H1 (cell line): ENCODE results near the gene RAI2. TPM values are rescaled to one million over a fixed set of nuclear protein-coding genes. Genes with fewer than 3 reads are reported as not detected.

Source experiments
- CTCF ChIA-PET: fragments of 300-600 bp; sonication (Branson Sonifier 250); formaldehyde crosslinking; loops from one replicate; lab custom pipeline; 2021; ENCODE audit not compliant: partially characterized antibody; lab: Charles Lee
- POLR2A ChIA-PET: fragments of 300-600 bp; sonication (Branson Sonifier 250); formaldehyde crosslinking; loops from one replicate; lab custom pipeline; 2021; ENCODE audit warnings: inconsistent platforms; ENCODE audit not compliant: partially characterized antibody; lab: Charles Lee
- DNase-seq, 2 experiments: peaks; one replicate each; pipeline versions ENCODE4 v3.0.0 to v3.0.0-alpha.2; 2010 to 2022; ENCODE audit warnings: low spot score in 2 of 2, low read depth in 1 of 2, mixed read lengths in 1 of 2
- FAIRE-seq: peaks from 2 replicates; lab custom pipeline; 2011; peaks lifted over from hg19 to GRCh38; lab: Jason Lieb, UNC
- H2AFZ ChIP-seq: 2 replicates; pipeline ENCODE4 v1.8.1; 2012; ENCODE audit warnings: low read length, inconsistent platforms
- H2AK5ac ChIP-seq: 2 replicates; pipeline ENCODE4 v1.6.1; 2013; ENCODE audit warnings: low read depth, low read length
- H2BK120ac ChIP-seq: replicated peaks from 2 replicates; pipeline ENCODE3; 2013; ENCODE audit warnings: low read depth, low read length, inconsistent platforms
- H2BK12ac ChIP-seq: 2 replicates; pipeline ENCODE4 v1.6.1; 2013; ENCODE audit warnings: low read depth, low read length
- H2BK15ac ChIP-seq: 2 replicates; pipeline ENCODE4 v1.6.1; 2013; ENCODE audit warnings: low read length
- H2BK20ac ChIP-seq: 2 replicates; pipeline ENCODE4 v1.6.1; 2013; ENCODE audit warnings: low read length
- H2BK5ac ChIP-seq: 2 replicates; pipeline ENCODE4 v1.6.1; 2013; ENCODE audit warnings: low read depth, low read length
- H3K14ac ChIP-seq: 2 replicates; pipeline ENCODE4 v1.6.1; 2013; ENCODE audit warnings: inconsistent platforms; ENCODE audit not compliant: insufficient read length
- H3K18ac ChIP-seq: 2 replicates; pipeline ENCODE4 v1.6.1; 2013; ENCODE audit warnings: low read length; ENCODE audit errors: extremely low read depth
- H3K23ac ChIP-seq: 2 replicates; pipeline ENCODE4 v1.6.1; 2013; ENCODE audit warnings: inconsistent platforms; ENCODE audit not compliant: insufficient read length
- H3K23me2 ChIP-seq: 2 replicates; pipeline ENCODE4 v1.6.1; 2013; ENCODE audit warnings: low read depth, low read length
- H3K27ac ChIP-seq: 2 replicates; pipeline ENCODE4 v1.6.1; 2011; ENCODE audit warnings: low read depth, low read length, inconsistent platforms
- H3K27me3 ChIP-seq, 4 experiments: replicated peaks in 1 of 4; 1 replicate in 1 of 4; 2 replicates in 3 of 4; pipeline versions ENCODE4 v1.6.1 to v1.8.1; 2011 to 2013; ENCODE audit warnings: low read length in 3 of 4, mild to moderate bottlenecking in 3 of 4, inconsistent platforms in 2 of 4, mixed read lengths in 2 of 4, moderate library complexity in 1 of 4; ENCODE audit not compliant: control insufficient read depth in 3 of 4, insufficient read depth in 3 of 4; ENCODE audit errors: extremely low read depth in 1 of 4
- H3K36me3 ChIP-seq, 4 experiments: 2 replicates each; pipeline versions ENCODE4 v1.6.1 to v1.8.1; 2011 to 2013; ENCODE audit warnings: mild to moderate bottlenecking in 4 of 4, low read length in 3 of 4, moderate library complexity in 2 of 4, control low read depth in 1 of 4, inconsistent platforms in 1 of 4; ENCODE audit not compliant: insufficient read depth in 4 of 4, control insufficient read depth in 2 of 4
- H3K4ac ChIP-seq: replicated peaks from 2 replicates; pipeline ENCODE3; 2013; ENCODE audit warnings: low read length, low read depth, mixed read lengths, inconsistent platforms; ENCODE audit not compliant: insufficient read length
- H3K4me1 ChIP-seq, 4 experiments: replicated peaks in 1 of 4; 1 replicate in 1 of 4; 2 replicates in 3 of 4; pipeline versions ENCODE4 v1.6.1 to v1.8.1; 2011 to 2013; ENCODE audit warnings: low read length in 3 of 4, inconsistent platforms in 2 of 4, mixed read lengths in 1 of 4; ENCODE audit not compliant: insufficient read depth in 4 of 4, control insufficient read depth in 3 of 4
- H3K4me2 ChIP-seq, 2 experiments: 2 replicates each; pipeline versions ENCODE4 v1.6.1 to v1.8.1; 2011 to 2013; ENCODE audit warnings: low read depth in 2 of 2, low read length in 2 of 2, control low read depth in 1 of 2, inconsistent platforms in 1 of 2, mild to moderate bottlenecking in 1 of 2; ENCODE audit not compliant: insufficient read depth in 1 of 2
- H3K4me3 ChIP-seq, 4 experiments: fragments of 200-600, 300-600 bp in 1 of 4; sonication (generic), shearing (Covaris generic), sonication (Bioruptor Twin) in 1 of 4; 2 replicates each; pipeline versions ENCODE4 v1.5.1 to v1.8.1; 2011 to 2016; ENCODE audit warnings: low read length in 4 of 4, low read depth in 3 of 4, control low read depth in 2 of 4, inconsistent platforms in 2 of 4, mild to moderate bottlenecking in 2 of 4, mixed read lengths in 1 of 4, moderate library complexity in 1 of 4; ENCODE audit not compliant: insufficient read depth in 2 of 4; ENCODE audit errors: extremely low read depth in 1 of 4
- H3K56ac ChIP-seq: replicated peaks from 2 replicates; pipeline ENCODE3; 2013; ENCODE audit warnings: low read depth, mild to moderate bottlenecking, mixed read lengths, low read length, inconsistent platforms; ENCODE audit not compliant: insufficient read length
- H3K79me1 ChIP-seq: 2 replicates; pipeline ENCODE4 v1.6.1; 2013; ENCODE audit warnings: low read depth, low read length, control low read depth
- H3K79me2 ChIP-seq, 2 experiments: 2 replicates each; pipeline versions ENCODE4 v1.6.1 to v1.8.1; 2012 to 2013; ENCODE audit warnings: low read length in 2 of 2, mild to moderate bottlenecking in 2 of 2, inconsistent platforms in 1 of 2; ENCODE audit not compliant: insufficient read depth in 2 of 2, control insufficient read depth in 1 of 2
- H3K9ac ChIP-seq, 4 experiments: replicated peaks in 1 of 4; 1 replicate in 1 of 4; 2 replicates in 3 of 4; pipeline versions ENCODE4 v1.6.1 to v1.8.1; 2011 to 2013; ENCODE audit warnings: low read depth in 3 of 4, low read length in 3 of 4, control low read depth in 2 of 4, mild to moderate bottlenecking in 2 of 4, moderate library complexity in 2 of 4, inconsistent platforms in 1 of 4; ENCODE audit errors: extremely low read depth in 1 of 4
- H3K9me3 ChIP-seq, 2 experiments: 2 replicates each; pipeline versions ENCODE4 v1.6.1 to v1.8.1; 2012 to 2013; ENCODE audit warnings: mild to moderate bottlenecking in 2 of 2, moderate library complexity in 2 of 2, control low read depth in 1 of 2, inconsistent platforms in 1 of 2, low read depth in 1 of 2, low read length in 1 of 2, mixed read lengths in 1 of 2; ENCODE audit not compliant: insufficient read depth in 2 of 2
- H4K20me1 ChIP-seq, 2 experiments: replicated peaks in 1 of 2; 2 replicates each; pipeline versions ENCODE3 to v1.8.1; 2011 to 2013; ENCODE audit warnings: inconsistent platforms in 2 of 2, low read length in 2 of 2, mild to moderate bottlenecking in 1 of 2; ENCODE audit not compliant: insufficient read depth in 2 of 2, control insufficient read depth in 1 of 2
- H4K5ac ChIP-seq: 2 replicates; pipeline ENCODE4 v1.6.1; 2013; ENCODE audit warnings: low read length, low read depth, mixed read lengths, inconsistent platforms; ENCODE audit not compliant: insufficient read length
- H4K8ac ChIP-seq: 2 replicates; pipeline ENCODE4 v1.8.0; 2013; ENCODE audit warnings: mild to moderate bottlenecking, moderate library complexity, low read length, inconsistent platforms; ENCODE audit not compliant: insufficient read depth; ENCODE audit errors: extremely low read depth
- H4K91ac ChIP-seq: replicated peaks from 2 replicates; pipeline ENCODE3; 2013; ENCODE audit warnings: low read length, mixed read lengths, inconsistent platforms; ENCODE audit not compliant: insufficient read length
- BACH1 ChIP-seq: IDR thresholded peaks from 2 replicates; pipeline ENCODE4 v1.6.1; 2012; ENCODE audit warnings: low read length, improper control_type of control experiment
- CREB1 ChIP-seq: IDR thresholded peaks from 2 replicates; pipeline ENCODE4 v1.6.1; 2012; ENCODE audit warnings: inconsistent platforms
- GABPA ChIP-seq: IDR thresholded peaks from 2 replicates; pipeline ENCODE4 v1.6.1; 2011; ENCODE audit warnings: mild to moderate bottlenecking, low read length, moderate library complexity, borderline replicate concordance; ENCODE audit not compliant: insufficient read depth
- JUN ChIP-seq: IDR thresholded peaks from 2 replicates; pipeline ENCODE4 v1.6.1; 2011; ENCODE audit warnings: low read depth, mild to moderate bottlenecking, improper control_type of control experiment, low read length
- TCF12 ChIP-seq: IDR thresholded peaks from 2 replicates; pipeline ENCODE4 v1.6.1; 2011; ENCODE audit warnings: low read depth, mild to moderate bottlenecking, low read length
- WGBS, 2 experiments: shearing (Covaris generic) in 1 of 2; methylation state at CpG; one replicate each; pipeline versions ENCODE4 v1.1.6 to v1.1.7; 2013 to 2015; ENCODE audit warnings: low lambda C conversion rate in 2 of 2, mixed read lengths in 2 of 2, inconsistent platforms in 1 of 2, low coverage in 1 of 2, missing lambda C conversion rate in 1 of 2; ENCODE audit not compliant: insufficient replicate concordance in 2 of 2, insufficient coverage in 1 of 2, insufficient read length in 1 of 2; ENCODE audit errors: extremely low coverage in 1 of 2, missing lambda C conversion rate in 1 of 2; 5-methylcytosine and 5-hydroxymethylcytosine counted together
- polyA plus RNA-seq, 7 experiments: library from polyadenylated mRNA; depleted of rRNA in 3 of 7; stranded (reverse) in 5 of 7; unstranded in 2 of 7; fragments of >200 nt in 5 of 7; fragments of 200-250 nt in 2 of 7; gene quantifications; 1 replicate in 5 of 7; 2 replicates in 1 of 7; 4 replicates in 1 of 7; pipeline versions ENCODE4 v1.2.1 to v1.2.3, GENCODE V29; 2011 to 2013; ENCODE audit warnings: missing spikeins in 2 of 7, mixed read lengths in 2 of 7
- total RNA-seq: library from RNA; stranded (reverse); fragmentation: NEBNext Ultra II Directional; extraction: Animal tissue kit (Norgen Biotek cat#: 25700); gene quantifications from 2 replicates; pipeline ENCODE4 v1.2.1, GENCODE V29; 2021
- TF ChIP-seq, protein P1 (sequence below): IDR thresholded peaks from 2 replicates; pipeline ENCODE4 v1.6.1; 2012; ENCODE audit warnings: inconsistent platforms

RAI2 gene
- total and polyA plus RNA-seq, 2 of the 8 experiments (the other 6 are each of a cell fraction or from before 2014, with no cell fraction given), result 0.60 to 2.0 TPM

DNA sequence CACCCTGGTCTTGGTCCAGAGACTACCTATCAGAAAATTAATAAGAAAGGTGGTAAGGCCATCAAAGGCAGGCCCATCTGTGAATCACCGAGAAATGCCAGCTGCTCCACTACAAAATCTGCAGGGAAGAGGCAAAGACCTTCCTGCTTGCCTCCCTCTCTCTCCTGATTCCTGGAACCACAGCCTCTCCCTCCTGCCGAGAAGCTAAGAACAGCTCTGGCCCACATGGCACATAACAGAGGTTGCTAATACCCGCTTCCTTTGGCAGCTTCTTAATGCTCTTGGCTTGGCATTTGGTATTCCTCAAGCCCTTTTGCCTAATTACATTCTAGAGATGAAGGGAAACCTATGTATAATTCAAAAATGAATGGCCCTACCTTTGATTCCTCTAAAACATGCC, 32.9 kb downstream of the RAI2 start:
- no peaks in the 10 kb centered on the region for H3K4me1 ChIP-seq
- H3K4me3 ChIP-seq, result no peak overlapping the region
- no peak overlapping the region for H2BK120ac ChIP-seq
- no peaks in the 10 kb centered on the region for H3K23me2 ChIP-seq
- H3K27me3 ChIP-seq, result no peaks in the 10 kb centered on the region
- no peaks in the 10 kb centered on the region for H3K36me3 ChIP-seq
- H3K9me3 ChIP-seq, result no peaks in the 10 kb centered on the region
- H3K79me2 ChIP-seq, result no peaks in the 10 kb centered on the region
- H3K18ac ChIP-seq, result no peak overlapping the region
- no peak overlapping the region for H2BK15ac ChIP-seq
- H3K4me2 ChIP-seq, result no peak overlapping the region
- WGBS, 2 experiments, result 86% methylated on average over 1 of the region's 3 CpGs; no CpG with 5 or more reads in 1 of the 2 experiments
- H4K5ac ChIP-seq, result no peak overlapping the region
- H4K20me1 ChIP-seq, result no peaks in the 10 kb centered on the region
- DNase-seq (no peak), FAIRE-seq (no peak)
- H3K23ac ChIP-seq, result no peak overlapping the region
- H4K91ac ChIP-seq, result no peak overlapping the region
- H2AK5ac ChIP-seq, result no peak overlapping the region
- POLR2A ChIA-PET, result no interaction called here
- CTCF ChIA-PET, result interaction anchor here (0.5 kb wide), 1 partner anchor 8 kb away, joined by 3 read pairs; no protein-coding TSS in a partner anchor
- H2AFZ ChIP-seq, result no peak overlapping the region
- H2BK5ac ChIP-seq, result no peak overlapping the region
- no peak overlapping the region for H3K56ac ChIP-seq
- H3K4ac ChIP-seq, result no peak overlapping the region
- no peak overlapping the region for H3K27ac ChIP-seq
- no peaks in the 10 kb centered on the region for H3K79me1 ChIP-seq
- H3K9ac ChIP-seq, result no peak overlapping the region
- TF ChIP-seq GABPA (no peak), JUN (no peak), BACH1 (no peak), CREB1 (no peak), TCF12 (no peak)
- TF ChIP-seq, protein P1, sequence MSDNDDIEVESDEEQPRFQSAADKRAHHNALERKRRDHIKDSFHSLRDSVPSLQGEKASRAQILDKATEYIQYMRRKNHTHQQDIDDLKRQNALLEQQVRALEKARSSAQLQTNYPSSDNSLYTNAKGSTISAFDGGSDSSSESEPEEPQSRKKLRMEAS, result no peak
- TF ChIP-seq, all 59 proteins: peak for 0
- no peak overlapping the region for H2BK12ac ChIP-seq
- H3K14ac ChIP-seq, result no peak overlapping the region
- H4K8ac ChIP-seq, result no peak overlapping the region
- no peak overlapping the region for H2BK20ac ChIP-seq
